Upper lobe of left lung (tissue), 4 donors: ENCODE data around the gene IGF2R.

Experiments
- EP300 ChIP-seq, 4 donors: sonication (generic); formaldehyde crosslinking; IDR thresholded peaks; one replicate each; pipeline ENCODE4 v1.5.1; 2017; ENCODE audit warnings: antibody characterized with exemption in 4 of 4, control low read depth in 2 of 4
- POLR2A ChIP-seq, 4 donors: fragments of 450-650 bp; IDR thresholded peaks; one replicate each; pipeline ENCODE4 v1.5.1; 2016 to 2017; ENCODE audit warnings: antibody characterized with exemption in 4 of 4, mild to moderate bottlenecking in 2 of 4
- POLR2AphosphoS5 ChIP-seq, 2 donors: sonication (generic); formaldehyde crosslinking; IDR thresholded peaks; one replicate each; pipeline ENCODE4 v1.5.1; 2017; ENCODE audit warnings: antibody characterized with exemption in 2 of 2
- TF ChIP-seq, protein P1 (sequence below), 6 experiments: fragments of 450-650 bp in 4 of 6; fragments of 200-600 bp in 2 of 6; sonication (generic) in 2 of 6; IDR thresholded peaks; one replicate each; pipeline ENCODE4 v1.5.1; 2016 to 2019; ENCODE audit warnings: antibody characterized with exemption in 6 of 6

DNA sequence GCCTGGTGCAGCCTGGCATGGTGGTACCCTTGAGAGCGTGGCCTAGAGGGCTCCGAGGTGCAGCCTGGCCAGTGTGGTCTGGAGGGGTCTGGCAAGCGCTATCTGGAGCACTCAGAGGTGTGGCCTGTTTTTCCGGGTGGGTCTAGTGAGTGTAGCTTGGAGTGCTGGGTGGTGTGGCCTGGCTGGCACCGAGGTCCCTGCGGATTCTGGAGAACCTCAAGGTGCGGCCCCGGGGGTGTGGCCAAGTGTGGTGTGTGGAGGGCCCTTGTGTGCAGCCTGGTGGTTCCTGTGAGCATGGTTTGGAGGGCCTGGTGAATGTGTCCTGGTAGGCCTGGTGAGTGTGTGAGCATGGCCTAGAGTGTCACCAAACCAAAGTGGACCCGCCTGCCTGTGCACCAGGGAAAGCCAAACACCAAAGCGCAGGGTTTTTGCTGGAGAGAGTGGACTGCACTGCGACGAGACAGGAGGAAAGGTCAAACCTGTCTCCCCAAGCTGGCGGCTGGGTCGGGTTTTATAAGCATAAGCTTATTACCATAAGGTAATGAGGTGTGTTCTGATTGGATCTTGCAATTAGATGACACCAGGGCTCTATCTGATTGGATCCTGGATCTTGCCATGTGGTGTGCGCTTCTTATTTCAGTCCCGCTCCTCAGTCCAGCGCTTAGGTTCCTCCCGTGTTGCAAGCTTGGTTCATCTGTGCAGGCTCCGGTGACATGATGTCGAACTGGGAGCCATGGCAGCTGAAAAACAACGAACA lies 35.7 kb downstream of the IGF2R start:
- TF ChIP-seq, protein P1, sequence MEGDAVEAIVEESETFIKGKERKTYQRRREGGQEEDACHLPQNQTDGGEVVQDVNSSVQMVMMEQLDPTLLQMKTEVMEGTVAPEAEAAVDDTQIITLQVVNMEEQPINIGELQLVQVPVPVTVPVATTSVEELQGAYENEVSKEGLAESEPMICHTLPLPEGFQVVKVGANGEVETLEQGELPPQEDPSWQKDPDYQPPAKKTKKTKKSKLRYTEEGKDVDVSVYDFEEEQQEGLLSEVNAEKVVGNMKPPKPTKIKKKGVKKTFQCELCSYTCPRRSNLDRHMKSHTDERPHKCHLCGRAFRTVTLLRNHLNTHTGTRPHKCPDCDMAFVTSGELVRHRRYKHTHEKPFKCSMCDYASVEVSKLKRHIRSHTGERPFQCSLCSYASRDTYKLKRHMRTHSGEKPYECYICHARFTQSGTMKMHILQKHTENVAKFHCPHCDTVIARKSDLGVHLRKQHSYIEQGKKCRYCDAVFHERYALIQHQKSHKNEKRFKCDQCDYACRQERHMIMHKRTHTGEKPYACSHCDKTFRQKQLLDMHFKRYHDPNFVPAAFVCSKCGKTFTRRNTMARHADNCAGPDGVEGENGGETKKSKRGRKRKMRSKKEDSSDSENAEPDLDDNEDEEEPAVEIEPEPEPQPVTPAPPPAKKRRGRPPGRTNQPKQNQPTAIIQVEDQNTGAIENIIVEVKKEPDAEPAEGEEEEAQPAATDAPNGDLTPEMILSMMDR (IDR thresholded peaks at IDR 0.05) = no peak
- TF ChIP-seq POLR2A (IDR thresholded peaks at IDR 0.05) = no peak
- TF ChIP-seq EP300 (IDR thresholded peaks at IDR 0.05) = no peak
- no peak for TF ChIP-seq POLR2AphosphoS5 (IDR thresholded peaks at IDR 0.05)
